Tibial nerve (tissue), 4 donors: ENCODE data around the gene DPP10. TPM values are rescaled to one million over a fixed set of nuclear protein-coding genes. Genes with fewer than 3 reads are reported as not detected.

ENCODE experiments used
- DNase-seq, 2 donors: peaks; one replicate each; pipeline ENCODE4 v3.0.0-alpha.2; 2019; ENCODE audit warnings: low spot score in 2 of 2
- H3K27ac ChIP-seq, 4 donors: fragments of 200-600 bp; sonication (generic) in 3 of 4; one replicate each; pipeline ENCODE4 v1.5.1; 2017 to 2019; ENCODE audit warnings: mild to moderate bottlenecking in 1 of 4
- H3K27me3 ChIP-seq, 2 donors: fragments of 200-600 bp; sonication (generic) in 1 of 2; one replicate each; pipeline versions ENCODE4 v1.5.1 to v1.6.0; 2017 to 2019
- H3K36me3 ChIP-seq, 3 donors: fragments of 200-600 bp; sonication (generic); one replicate each; pipeline ENCODE4 v1.5.1; 2018 to 2019
- H3K4me1 ChIP-seq, 4 donors: fragments of 200-600 bp; sonication (generic) in 3 of 4; one replicate each; pipeline ENCODE4 v1.5.1; 2017 to 2019
- H3K4me3 ChIP-seq, 4 donors: fragments of 200-600 bp; sonication (generic) in 3 of 4; one replicate each; pipeline ENCODE4 v1.5.1; 2017 to 2019; ENCODE audit warnings: mild to moderate bottlenecking in 1 of 4, moderate library complexity in 1 of 4
- H3K9me3 ChIP-seq, 4 donors: fragments of 200-600 bp; sonication (generic) in 3 of 4; one replicate each; pipeline ENCODE4 v1.5.1; 2017 to 2019
- CTCF ChIP-seq, 5 experiments: fragments of 200-600 bp in 3 of 5; fragments of 450-650 bp in 2 of 5; sonication (generic) in 3 of 5; IDR thresholded peaks; one replicate each; pipeline ENCODE4 v1.5.1; 2016 to 2019; ENCODE audit warnings: antibody characterized with exemption in 5 of 5, mild to moderate bottlenecking in 3 of 5, moderate library complexity in 2 of 5
- EP300 ChIP-seq, 2 donors: sonication (generic); formaldehyde crosslinking; IDR thresholded peaks; one replicate each; pipeline ENCODE4 v1.6.1; 2017; ENCODE audit warnings: antibody characterized with exemption in 2 of 2, mild to moderate bottlenecking in 1 of 2
- POLR2A ChIP-seq, 2 donors: fragments of 450-650 bp; IDR thresholded peaks; one replicate each; pipeline ENCODE4 v1.6.1; 2017; ENCODE audit warnings: antibody characterized with exemption in 2 of 2, mild to moderate bottlenecking in 2 of 2, moderate library complexity in 2 of 2
- WGBS, 2 donors: methylation state at CpG; one replicate each; pipeline ENCODE4 v1.1.5; 2018; 5-methylcytosine and 5-hydroxymethylcytosine counted together
- total RNA-seq, 4 donors: library from RNA; depleted of rRNA; stranded (reverse); fragments of >200 nt; gene quantifications; one replicate each; pipeline ENCODE4 v1.1.0, GENCODE V29; 2016

The DPP10 gene
- total RNA-seq, 4 donors from 2014 or later: 0.20 to 2.1 TPM; not detected in 2

DNA sequence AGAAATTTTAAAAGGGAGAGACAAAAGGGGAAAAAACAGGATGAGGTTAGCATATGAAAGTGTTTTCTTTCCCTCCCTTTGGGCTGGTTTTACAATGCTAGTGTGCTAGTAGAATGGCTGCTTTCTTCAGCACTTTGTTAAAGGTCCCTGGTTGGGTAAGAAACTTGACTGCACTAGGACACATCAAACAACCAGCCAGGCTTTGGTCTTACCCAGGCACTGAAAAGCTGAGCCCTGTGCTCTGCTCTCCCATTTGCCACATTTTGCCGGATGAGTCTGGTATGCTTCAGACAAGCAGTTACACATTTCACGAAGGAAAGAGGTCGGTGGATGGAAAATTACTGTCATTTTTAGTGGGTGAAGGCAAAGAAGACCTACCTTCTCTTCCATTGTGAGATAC, 242.0 kb downstream of the DPP10 start:
- Histone ChIP-seq H3K9me3 (no peaks in the 10 kb centered on the region), H3K27ac (no peak overlapping the region), H3K36me3 (no peaks in the 10 kb centered on the region), H3K4me1 (no peaks in the 10 kb centered on the region), H3K27me3 (peaks cover 0 to 5% of the 10 kb centered on the region in 2 donors), H3K4me3 (no peak overlapping the region)
- WGBS, 2 donors: 73 to 85% methylated on average over 3 of the region's 3 CpGs
- no peak for DNase-seq
- no peak for TF ChIP-seq EP300 (IDR thresholded peaks at IDR 0.05)
- TF ChIP-seq POLR2A (IDR thresholded peaks at IDR 0.05): no peak
- TF ChIP-seq CTCF (IDR thresholded peaks at IDR 0.05): no peak

DNA sequence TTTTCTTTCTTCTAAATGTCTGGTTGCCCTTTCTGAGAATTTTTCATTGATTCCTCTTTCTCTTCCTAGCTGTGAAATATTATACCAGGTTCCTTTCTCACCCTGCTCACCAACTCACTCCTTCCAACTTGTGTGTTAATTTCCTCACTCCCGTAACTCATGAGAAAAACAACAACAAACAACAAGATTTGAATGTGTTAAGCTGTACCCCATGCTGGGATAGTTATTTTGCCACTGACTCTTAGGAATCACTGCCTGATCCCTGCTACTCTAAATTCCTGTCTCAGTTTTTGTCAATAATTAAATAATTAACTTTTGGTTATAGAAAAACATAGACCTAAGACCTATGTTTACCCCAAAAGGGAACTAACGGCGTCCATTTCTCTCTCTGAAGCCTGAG, 242.7 kb downstream of the DPP10 start:
- Histone ChIP-seq H3K27ac (no peak overlapping the region), H3K27me3 (peaks cover 0 to 5% of the 10 kb centered on the region in 2 donors), H3K4me1 (no peaks in the 10 kb centered on the region), H3K4me3 (no peak overlapping the region), H3K36me3 (no peaks in the 10 kb centered on the region), H3K9me3 (no peaks in the 10 kb centered on the region)
- no peak for TF ChIP-seq POLR2A (IDR thresholded peaks at IDR 0.05)
- no peak for TF ChIP-seq EP300 (IDR thresholded peaks at IDR 0.05)
- no peak for TF ChIP-seq CTCF (IDR thresholded peaks at IDR 0.05)
- 67 to 73% methylated on average over 3 of the region's 3 CpGs for WGBS, 2 donors
- DNase-seq: no peak

DNA sequence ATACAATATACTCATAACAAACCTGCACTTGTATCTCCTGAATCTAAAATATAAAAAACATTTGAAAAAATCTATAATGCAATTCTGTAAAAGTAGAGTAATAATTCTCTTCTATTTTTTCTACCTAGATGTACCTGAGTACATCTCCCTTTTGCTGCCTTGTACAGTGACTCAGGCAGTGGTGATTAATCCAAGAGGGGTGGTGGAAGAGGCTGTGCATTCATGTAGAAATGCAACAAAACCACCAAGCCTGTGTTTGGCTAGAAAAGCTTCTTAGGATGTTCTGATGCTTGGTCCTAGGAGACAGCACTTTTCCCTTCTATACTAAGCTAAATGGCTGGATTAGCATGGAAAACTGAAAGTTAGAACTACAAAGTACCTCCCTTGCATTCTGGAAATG, 245.8 kb downstream of the DPP10 start:
- no peak for TF ChIP-seq CTCF (IDR thresholded peaks at IDR 0.05)
- no peak for TF ChIP-seq EP300 (IDR thresholded peaks at IDR 0.05)
- no peak for TF ChIP-seq POLR2A (IDR thresholded peaks at IDR 0.05)
- Histone ChIP-seq H3K9me3 (no peaks in the 10 kb centered on the region), H3K4me1 (no peaks in the 10 kb centered on the region), H3K36me3 (no peaks in the 10 kb centered on the region), H3K27ac (no peak overlapping the region), H3K4me3 (no peak overlapping the region), H3K27me3 (peaks cover 0 to 5% of the 10 kb centered on the region in 2 donors)
- DNase-seq: no peak

DNA sequence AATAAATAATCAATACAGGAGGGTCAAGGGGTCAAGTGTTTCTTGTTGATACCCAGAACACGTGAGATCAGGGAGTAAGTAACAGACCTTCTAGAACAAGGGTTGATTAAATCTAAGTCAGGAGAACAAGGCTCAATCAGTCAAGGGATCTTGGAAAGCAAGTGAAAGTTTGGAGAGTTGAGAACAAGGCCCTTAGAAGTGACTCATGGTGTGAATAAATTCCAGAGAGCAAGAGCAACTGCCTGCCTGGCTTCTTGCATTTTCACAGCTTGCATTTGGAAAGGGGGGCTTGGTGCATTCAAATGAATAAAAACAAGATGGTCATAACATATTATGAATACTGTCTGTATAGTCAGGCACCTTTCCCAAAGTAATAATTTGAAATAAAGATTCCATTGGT, 256.1 kb downstream of the DPP10 start:
- no peaks in the 10 kb centered on the region for H3K27me3 ChIP-seq
- no peak overlapping the region for H3K4me3 ChIP-seq
- H3K36me3 ChIP-seq: no peaks in the 10 kb centered on the region
- TF ChIP-seq CTCF (IDR thresholded peaks at IDR 0.05): no peak
- TF ChIP-seq POLR2A (IDR thresholded peaks at IDR 0.05): no peak
- no peak for TF ChIP-seq EP300 (IDR thresholded peaks at IDR 0.05)
- no peaks in the 10 kb centered on the region for H3K9me3 ChIP-seq
- no peaks in the 10 kb centered on the region for H3K4me1 ChIP-seq
- no peak overlapping the region for H3K27ac ChIP-seq
- no peak for DNase-seq
- 33 to 66% methylated on average over 1 of the region's 1 CpG for WGBS, 2 donors

DNA sequence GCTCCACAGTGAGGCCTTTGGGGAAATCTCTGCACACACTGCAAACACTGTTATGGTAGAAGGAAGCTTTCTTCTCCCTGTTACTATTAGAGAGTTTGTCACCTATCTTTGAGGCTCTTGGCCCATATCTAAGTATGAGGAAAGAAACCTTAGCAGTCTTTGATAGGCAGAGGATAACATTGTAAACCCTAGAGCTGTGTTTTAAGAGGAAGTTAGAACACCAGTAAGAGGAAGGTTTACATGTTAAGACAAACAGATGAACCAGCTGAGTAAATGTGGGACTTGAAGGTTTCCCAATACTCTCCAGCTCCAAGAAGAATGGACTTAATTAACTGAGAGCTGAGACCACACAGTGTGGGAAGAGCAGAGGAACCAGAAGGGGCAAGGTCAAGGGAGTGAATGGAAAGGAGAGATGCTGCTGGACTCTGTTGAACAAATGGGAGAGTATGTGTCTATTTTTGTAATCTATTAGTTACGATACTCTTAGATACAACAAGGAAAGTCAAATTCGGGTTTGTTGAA, 257.0 kb downstream of the DPP10 start:
- no peak overlapping the region for H3K27ac ChIP-seq
- 41 to 50% methylated on average over 2 of the region's 2 CpGs for WGBS, 2 donors

More for the DNA sequence above, 257.0 kb downstream of the DPP10 start:
- Histone ChIP-seq H3K36me3 (no peaks in the 10 kb centered on the region), H3K9me3 (no peaks in the 10 kb centered on the region), H3K4me1 (no peaks in the 10 kb centered on the region), H3K27me3 (no peaks in the 10 kb centered on the region), H3K4me3 (no peak overlapping the region)
- no peak for DNase-seq
- no peak for TF ChIP-seq CTCF (IDR thresholded peaks at IDR 0.05)
- TF ChIP-seq POLR2A (IDR thresholded peaks at IDR 0.05): no peak
- no peak for TF ChIP-seq EP300 (IDR thresholded peaks at IDR 0.05)
